Measurements from ENCODE around the gene LDB3. TPM values are rescaled to one million over a fixed set of nuclear protein-coding genes. Genes with fewer than 3 reads are reported as not detected.

Gene LDB3
- total RNA-seq, 1 experiment from 2014 or later = 0.20 TPM

- POLR2A ChIA-PET = no interaction called here
- Histone ChIP-seq H3K79me2 (ENCODE audit: insufficient read depth, low read length) (no peaks in the 10 kb centered on the region), H3K9ac (ENCODE audit: low read length) (no peak overlapping the region), H3K9me2 (ENCODE audit: insufficient read depth) (no peaks in the 10 kb centered on the region), H3K27ac (ENCODE audit: low read depth, low read length) (no peak overlapping the region), H3K4me2 (ENCODE audit: low read length) (peak overlapping the region; percentile 15; the same call in 1 of the 2 replicates), H4K20me1 (ENCODE audit: insufficient read depth) (no peaks in the 10 kb centered on the region), H3K27me3 (ENCODE audit: insufficient read depth, low read length) (no peaks in the 10 kb centered on the region), H3K4me1 (ENCODE audit: control insufficient read depth in 1 of 2, insufficient read depth in 2 of 2, low read length in 2 of 2) (peaks cover 29 to 34% of the 10 kb centered on the region in 2 experiments), H2AFZ (ENCODE audit: low read depth, low read length, poor library complexity, severe bottlenecking) (no peak overlapping the region), H3K9me3 (ENCODE audit: control insufficient read depth in 1 of 2, insufficient read depth in 1 of 2, low read depth in 1 of 2, low read length in 2 of 2) (no peaks in the 10 kb centered on the region), H3K4me3 (replicated peaks in 1 of 2; ENCODE audit: low read depth in 1 of 2, low read length in 2 of 2) (no peak overlapping the region), H3K36me3 (ENCODE audit: control insufficient read depth in 1 of 2, insufficient read depth in 2 of 2, low read length in 2 of 2) (no peaks in the 10 kb centered on the region)
- RAD21 ChIA-PET (ENCODE audit: low non-redundant PET in 1 of 2, low total read pairs in 2 of 2, uncharacterized antibody in 2 of 2, unreplicated experiment in 2 of 2) = no interaction called here
- CTCF ChIA-PET = no interaction called here
- BruUV-seq (replicated peaks) = no TSS peak
- no peak for TF ChIP-seq POLR2A (IDR thresholded peaks at IDR 0.05; ENCODE audit: borderline replicate concordance, extremely low read depth, insufficient read depth, insufficient read length)
- no peak for TF ChIP-seq SP1 (IDR thresholded peaks at IDR 0.05; ENCODE audit: low read depth)
- DNase-seq (ENCODE audit: low read depth, low spot score) = no peak
- ATAC-seq = peak; percentile 65
- intact Hi-C loops (cut with micrococcal nuclease) = no loop called here
Measured at GRCh38 chr10:86648704-86649427, 19.4 kb upstream of the LDB3 start.

GRCh38 chr10:86649471-86650150, 18.7 kb upstream of the LDB3 start:
- POLR2A ChIA-PET = no interaction called here
- no peak overlapping the region for H3K4me2 ChIP-seq (ENCODE audit: low read length)
- no peak overlapping the region for H3K9ac ChIP-seq (ENCODE audit: low read length)
- no peaks in the 10 kb centered on the region for H3K9me2 ChIP-seq (ENCODE audit: insufficient read depth)
- H2AFZ ChIP-seq (ENCODE audit: low read depth, low read length, poor library complexity, severe bottlenecking) = no peak overlapping the region
- RAD21 ChIA-PET (ENCODE audit: low non-redundant PET in 1 of 2, low total read pairs in 2 of 2, uncharacterized antibody in 2 of 2, unreplicated experiment in 2 of 2) = no interaction called here
- CTCF ChIA-PET = no interaction called here
- no peak overlapping the region for H3K4me3 ChIP-seq (replicated peaks in 1 of 2; ENCODE audit: low read depth in 1 of 2, low read length in 2 of 2)
- no peak for TF ChIP-seq MAX (IDR thresholded peaks at IDR 0.05)
- H3K4me1 ChIP-seq (ENCODE audit: control insufficient read depth in 1 of 2, insufficient read depth in 2 of 2, low read length in 2 of 2) = peaks cover 23 to 27% of the 10 kb centered on the region in 2 experiments
- no peaks in the 10 kb centered on the region for H3K9me3 ChIP-seq (ENCODE audit: control insufficient read depth in 1 of 2, insufficient read depth in 1 of 2, low read depth in 1 of 2, low read length in 2 of 2)
- H3K79me2 ChIP-seq (ENCODE audit: insufficient read depth, low read length) = no peaks in the 10 kb centered on the region
- H3K27ac ChIP-seq (ENCODE audit: low read depth, low read length) = no peak overlapping the region
- intact Hi-C loops (cut with micrococcal nuclease) = no loop called here
- no peaks in the 10 kb centered on the region for H3K36me3 ChIP-seq (ENCODE audit: control insufficient read depth in 1 of 2, insufficient read depth in 2 of 2, low read length in 2 of 2)
- ATAC-seq (no peak), DNase-seq (ENCODE audit: low read depth, low spot score) (no peak)
- no peaks in the 10 kb centered on the region for H4K20me1 ChIP-seq (ENCODE audit: insufficient read depth)
- BruUV-seq (replicated peaks) = no TSS peak
- H3K27me3 ChIP-seq (ENCODE audit: insufficient read depth, low read length) = no peaks in the 10 kb centered on the region

All from HCT116 (cell line).